NT2/D1 (cell line): ENCODE measurements around the gene PLXNA2.

Source experiments
- YY1 ChIP-seq: IDR thresholded peaks from 2 replicates; pipeline ENCODE4 v1.6.1; 2011; ENCODE audit not compliant: insufficient read length, insufficient read depth
- ZNF274 ChIP-seq: IDR thresholded peaks from 2 replicates; pipeline ENCODE4 v1.6.1; 2011; ENCODE audit warnings: mild to moderate bottlenecking, low read depth, low read length

DNA sequence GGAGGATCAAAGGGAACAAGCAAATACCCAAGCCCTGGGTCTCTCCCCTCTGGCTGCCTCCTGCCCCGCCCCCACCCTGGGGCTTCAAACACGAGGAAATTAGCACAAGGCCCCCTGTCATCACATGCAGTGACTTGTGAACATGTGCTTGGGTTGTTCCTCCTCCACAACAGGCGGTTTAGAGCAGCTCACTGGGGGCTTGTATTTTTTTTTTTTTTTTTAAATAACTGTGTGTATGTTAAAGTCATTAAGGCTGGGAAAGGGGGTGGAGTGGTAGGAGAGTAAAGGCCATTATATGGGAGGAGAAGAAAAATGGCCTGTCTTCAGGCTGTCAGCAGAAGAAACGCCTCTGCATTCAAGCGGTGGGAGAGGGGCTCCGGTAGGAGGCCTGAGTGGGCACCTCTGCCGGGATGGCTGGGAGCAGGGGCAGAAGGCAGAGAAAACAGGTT lies 64.2 kb downstream of the PLXNA2 start:
- TF ChIP-seq ZNF274 (no peak), YY1 (no peak)
